NCI-H1436 (cell line): ENCODE data around the gene MTHFD1L.

Experiments used
- DNase-seq: peaks from one replicate; lab custom pipeline; 2025; lab: John Stamatoyannopoulos, UW

Gene MTHFD1L

GRCh38 chr6:150866147-150866990, 867 bp downstream of the MTHFD1L start:
- peak; percentile 78 for DNase-seq

- DNase-seq: no peak
These were observed 1.5 kb downstream of the MTHFD1L start for GRCh38 chr6:150866991-150867501.

- no peak for DNase-seq
These were observed 3.3 kb downstream of the MTHFD1L start for GRCh38 chr6:150868759-150869158.

- no peak for DNase-seq
These were observed 8.7 kb downstream of the MTHFD1L start for GRCh38 chr6:150874179-150874578.

- no peak for DNase-seq
These were observed 10.3 kb downstream of the MTHFD1L start for GRCh38 chr6:150875841-150876240.

- no peak for DNase-seq
These were observed 11.1 kb downstream of the MTHFD1L start for GRCh38 chr6:150876598-150876997.

- DNase-seq: no peak
These were observed 12.4 kb downstream of the MTHFD1L start for GRCh38 chr6:150877928-150878327.

GRCh38 chr6:150878347-150879213, 13.1 kb downstream of the MTHFD1L start:
- no peak for DNase-seq

GRCh38 chr6:150880336-150880735, 14.8 kb downstream of the MTHFD1L start:
- DNase-seq: no peak

- DNase-seq: no peak
These were observed 16.5 kb downstream of the MTHFD1L start for GRCh38 chr6:150881911-150882481.

GRCh38 chr6:150883521-150883920, 18.0 kb downstream of the MTHFD1L start:
- no peak for DNase-seq

- no peak for DNase-seq
These were observed 20.7 kb downstream of the MTHFD1L start for GRCh38 chr6:150886155-150886554.

- DNase-seq: peak; percentile 28
These were observed 22.6 kb downstream of the MTHFD1L start for GRCh38 chr6:150887978-150888563.

- DNase-seq: no peak
These were observed 24.8 kb downstream of the MTHFD1L start for GRCh38 chr6:150890346-150890745.

- peak; percentile 73 for DNase-seq
These were observed 26.5 kb downstream of the MTHFD1L start for GRCh38 chr6:150891888-150892485.

GRCh38 chr6:150894191-150894744, 28.8 kb downstream of the MTHFD1L start:
- DNase-seq: no peak

GRCh38 chr6:150894935-150895552, 29.5 kb downstream of the MTHFD1L start:
- DNase-seq: no peak

GRCh38 chr6:150895928-150896632, 30.6 kb downstream of the MTHFD1L start:
- no peak for DNase-seq

GRCh38 chr6:150897400-150897943, 32.0 kb downstream of the MTHFD1L start:
- no peak for DNase-seq
